Measurements from ENCODE around the gene KRTAP4-8.
"Not testable (repeated sequence)": the region's sequence is repeated elsewhere in the genome, so short reads cannot be mapped to it uniquely, and the experiment has no call there.

Gene KRTAP4-8

GRCh38 chr17:41107941-41108450 lies 10.1 kb upstream of the KRTAP4-8 start:
- DNase-seq: no peak

DNA sequence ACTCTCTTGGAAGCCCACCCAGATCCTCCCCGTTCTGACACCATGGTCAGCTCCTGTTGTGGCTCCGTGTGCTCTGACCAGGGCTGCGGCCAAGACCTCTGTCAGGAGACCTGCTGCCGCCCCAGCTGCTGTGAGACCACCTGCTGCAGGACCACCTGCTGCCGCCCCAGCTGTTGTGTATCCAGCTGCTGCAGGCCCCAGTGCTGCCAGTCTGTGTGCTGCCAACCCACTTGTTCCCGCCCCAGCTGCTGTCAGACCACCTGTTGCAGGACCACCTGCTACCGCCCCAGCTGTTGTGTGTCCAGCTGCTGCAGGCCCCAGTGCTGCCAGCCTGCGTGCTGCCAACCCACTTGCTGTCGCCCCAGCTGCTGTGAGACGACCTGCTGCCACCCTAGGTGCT lies 7.4 kb upstream of the KRTAP4-8 start, which contains the start of gene KRTAP4-9:
Gene KRTAP4-9, plus strand, starts transcription at position 43 of the 400 bp plus-strand sequence. Its CDS starts 0 bp downstream, at position 43.
- not testable (repeated sequence) for DNase-seq

- not testable (repeated sequence) for DNase-seq
These were observed 6.6 kb upstream of the KRTAP4-8 start for GRCh38 chr17:41104386-41105038.

DNA sequence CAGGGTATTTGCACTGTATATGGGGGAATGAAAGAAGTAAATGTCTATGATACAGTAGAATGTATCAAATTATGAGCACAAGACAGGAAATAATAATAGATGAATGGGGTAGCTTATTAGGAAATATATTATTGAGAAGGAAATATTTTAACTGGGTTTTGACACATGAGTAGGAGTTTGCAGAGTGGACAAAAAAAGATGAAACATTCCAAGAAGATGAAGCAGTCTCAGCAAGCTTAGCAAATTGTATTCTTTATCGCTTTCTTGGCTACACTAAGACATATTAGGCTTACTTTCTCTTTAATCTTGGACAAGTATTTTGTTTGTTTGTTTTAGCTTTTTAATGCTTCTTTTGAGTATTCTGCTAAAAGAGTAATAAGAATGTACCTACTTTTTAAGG lies 6.0 kb upstream of the KRTAP4-8 start:
- no peak for DNase-seq

DNA sequence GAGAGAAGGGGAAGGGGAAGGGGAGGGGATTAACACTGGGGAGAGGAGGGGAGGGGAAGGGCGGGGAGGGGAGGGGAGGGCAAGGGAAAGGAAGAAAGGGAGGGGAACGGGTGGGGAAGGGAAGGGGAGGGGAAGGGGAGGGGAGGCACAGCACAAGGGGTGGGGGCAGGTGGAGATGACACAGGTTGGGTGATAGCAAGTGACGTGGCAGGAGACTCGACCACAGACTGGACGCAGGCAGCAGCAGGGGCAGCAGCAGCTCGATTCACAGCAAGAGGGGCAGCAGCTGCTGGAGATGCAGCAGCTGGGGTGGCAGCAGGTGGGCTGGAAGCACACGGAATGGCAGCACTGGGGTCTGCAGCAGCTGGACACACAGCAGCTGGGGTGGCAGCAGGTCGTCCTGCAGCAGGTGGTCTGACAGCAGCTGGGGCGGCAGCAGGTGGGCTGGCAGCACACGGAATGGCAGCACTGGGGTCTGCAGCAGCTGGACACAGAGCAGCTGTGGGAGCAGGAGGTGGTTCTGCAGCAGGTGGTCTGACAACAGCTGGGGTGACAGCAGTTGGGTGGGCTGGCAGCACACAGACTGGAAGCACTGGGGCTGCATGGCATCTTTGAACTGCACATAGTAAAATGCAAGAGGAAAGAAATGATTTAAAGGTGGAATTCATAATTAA lies 3.8 kb upstream of the KRTAP4-8 start, which contains the start of gene KRTAP4-16:
Gene KRTAP4-16, minus strand, starts transcription at position 624 of the 674 bp plus-strand sequence. Its CDS starts 0 bp downstream, at position 624.
- no peak for DNase-seq

GRCh38 chr17:41099682-41100480 lies 1.9 kb upstream of the KRTAP4-8 start:
- not testable (repeated sequence) for DNase-seq

- no peak for DNase-seq
These were observed 539 bp upstream of the KRTAP4-8 start for GRCh38 chr17:41098481-41098880.

- DNase-seq: no peak
These were observed 1.9 kb downstream of the KRTAP4-8 start for GRCh38 chr17:41096055-41096454.

DNA sequence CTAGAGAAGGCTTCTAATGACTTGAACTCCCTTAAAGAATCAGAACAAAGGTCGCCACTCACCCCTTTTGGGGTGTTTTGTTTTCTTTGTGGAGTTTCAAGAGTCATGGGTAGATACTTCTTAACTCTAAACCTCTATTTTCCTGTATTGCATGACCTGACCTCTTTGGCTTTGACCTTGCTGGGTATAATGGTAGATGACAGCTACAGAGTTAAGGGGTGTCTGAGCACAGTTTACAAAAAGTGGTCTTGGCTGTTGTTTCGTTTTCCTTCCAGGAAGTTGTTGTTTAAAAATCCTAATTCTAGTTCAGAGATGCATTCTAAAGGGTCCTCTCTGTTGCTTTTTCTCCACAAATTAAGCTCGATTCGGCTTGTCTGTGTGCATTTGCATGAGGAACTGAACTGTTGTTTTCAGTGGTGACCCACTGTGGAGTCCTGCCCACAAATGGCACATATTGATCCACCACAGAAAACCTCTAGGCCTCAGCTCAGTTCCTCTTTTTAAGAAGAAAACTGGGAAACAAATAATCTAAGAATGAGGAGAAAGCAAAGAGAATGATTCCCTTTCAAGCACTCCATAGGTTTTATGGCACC lies 9.1 kb downstream of the KRTAP4-8 start:
- not testable (repeated sequence) for DNase-seq

DNA sequence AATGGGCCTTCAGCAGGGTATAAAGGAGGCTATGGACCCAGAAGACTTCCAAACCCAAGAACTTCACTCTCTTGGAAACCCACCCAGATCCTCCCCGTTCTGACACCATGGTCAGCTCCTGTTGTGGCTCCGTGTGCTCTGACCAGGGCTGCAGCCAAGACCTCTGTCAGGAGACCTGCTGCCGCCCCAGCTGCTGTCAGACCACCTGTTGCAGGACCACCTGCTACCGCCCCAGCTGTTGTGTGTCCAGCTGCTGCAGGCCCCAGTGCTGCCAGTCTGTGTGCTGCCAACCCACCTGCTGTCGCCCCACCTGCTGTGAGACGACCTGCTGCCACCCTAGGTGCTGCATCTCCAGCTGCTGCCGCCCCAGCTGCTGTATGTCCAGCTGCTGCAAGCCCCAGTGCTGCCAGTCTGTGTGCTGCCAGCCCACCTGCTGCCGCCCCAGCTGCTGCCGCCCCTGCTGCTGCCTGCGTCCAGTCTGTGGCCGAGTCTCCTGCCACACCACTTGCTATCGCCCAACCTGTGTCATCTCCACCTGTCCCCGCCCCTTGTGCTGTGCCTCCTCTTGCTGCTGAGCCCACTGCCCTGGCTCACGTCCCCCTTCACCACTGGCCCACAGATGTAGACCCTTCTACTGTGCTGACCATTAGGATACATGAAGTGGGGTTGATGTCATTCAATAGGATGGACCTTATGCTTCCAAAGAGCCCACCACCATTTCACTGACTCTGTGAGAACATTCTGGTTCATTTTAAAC lies 13.7 kb downstream of the KRTAP4-8 start, which contains the start of gene KRTAP4-7:
Gene KRTAP4-7, plus strand, starts transcription at position 51 of the 757 bp plus-strand sequence. Its CDS starts 57 bp downstream, at position 108.
- DNase-seq: not testable (repeated sequence)

- DNase-seq: not testable (repeated sequence)
These were observed 14.5 kb downstream of the KRTAP4-8 start for GRCh38 chr17:41083427-41083826.

- DNase-seq: no peak
These were observed 15.3 kb downstream of the KRTAP4-8 start for GRCh38 chr17:41082626-41083025.

DNA sequence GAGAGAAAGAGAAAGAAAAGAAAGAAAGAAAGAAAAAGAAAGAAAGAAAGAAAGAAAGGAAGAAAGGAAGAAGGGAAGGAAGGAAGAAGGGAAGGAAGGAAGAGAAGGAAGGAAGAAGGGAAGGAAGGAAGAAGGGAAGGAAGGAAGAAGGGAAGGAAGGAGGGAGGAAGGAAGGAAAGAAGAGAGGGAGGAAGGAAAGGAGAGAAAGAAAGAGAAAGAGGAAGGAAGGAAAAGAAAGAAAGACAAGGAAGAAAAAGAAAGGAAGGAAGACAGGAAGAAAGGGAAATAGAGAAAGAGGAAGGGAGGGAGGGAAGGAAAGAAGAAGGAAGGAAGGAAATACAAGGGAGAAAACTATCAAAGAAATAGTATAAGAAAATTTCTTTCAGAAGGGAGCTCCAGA lies 21.2 kb downstream of the KRTAP4-8 start:
- no peak for DNase-seq

GRCh38 chr17:41073676-41074075 lies 24.3 kb downstream of the KRTAP4-8 start:
- DNase-seq: no peak

DNA sequence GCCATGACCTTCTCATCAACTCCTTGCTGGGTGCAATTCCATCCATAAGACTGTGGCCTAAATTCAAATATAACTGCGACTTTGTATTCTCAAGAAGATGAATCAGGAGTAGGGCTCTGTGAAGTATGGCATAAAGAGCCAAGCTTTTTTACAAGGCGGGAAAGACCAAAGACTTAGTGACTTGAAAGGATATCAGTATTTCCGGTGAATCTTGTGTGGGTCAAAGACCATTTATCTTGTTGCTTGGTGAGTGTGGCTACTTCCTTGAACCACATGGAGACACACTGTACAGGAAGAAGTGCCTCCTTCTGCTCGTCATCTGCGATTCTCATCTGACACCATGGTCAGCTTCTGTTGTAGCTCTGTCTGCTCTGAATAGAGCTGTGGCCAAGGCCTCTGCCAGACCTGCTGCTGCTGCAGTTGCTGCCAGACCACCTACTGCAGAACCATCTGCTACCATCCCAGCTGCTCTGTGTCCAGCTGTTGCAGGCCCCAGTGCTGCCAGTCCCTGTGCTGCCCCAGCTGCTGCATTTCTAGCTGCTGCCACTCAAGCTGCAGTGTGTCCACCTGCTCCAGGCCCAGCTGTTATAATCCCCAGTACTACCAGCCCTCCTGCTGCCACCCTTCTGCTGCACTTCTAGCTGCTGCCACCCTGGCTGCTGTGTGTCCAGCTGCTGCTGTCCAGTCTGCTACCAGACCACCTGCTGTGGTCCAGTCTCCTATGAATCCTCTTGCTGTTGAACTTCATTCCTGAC lies 26.2 kb downstream of the KRTAP4-8 start:
- DNase-seq: no peak

DNA sequence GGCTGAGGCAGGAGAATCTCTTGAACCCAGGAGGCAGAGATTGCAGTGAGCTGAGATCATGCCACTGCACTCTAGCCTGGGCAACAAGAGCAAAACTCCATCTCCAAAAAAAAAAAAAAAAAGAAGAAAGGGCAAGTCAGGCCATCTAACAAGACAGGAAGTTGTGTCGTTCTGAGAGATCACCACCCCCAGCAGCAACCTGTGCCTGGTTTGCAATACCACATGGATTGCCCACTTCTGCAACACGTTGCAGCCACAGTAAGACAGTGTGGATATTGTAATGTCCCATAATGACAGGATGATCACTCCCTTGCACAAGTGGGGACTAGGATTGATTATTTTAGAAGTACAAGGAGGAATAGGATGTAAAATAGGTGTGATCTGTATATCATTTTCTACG lies 28.9 kb downstream of the KRTAP4-8 start:
- DNase-seq: no peak

GRCh38 chr17:41067281-41067680 lies 30.7 kb downstream of the KRTAP4-8 start:
- no peak for DNase-seq

DNA sequence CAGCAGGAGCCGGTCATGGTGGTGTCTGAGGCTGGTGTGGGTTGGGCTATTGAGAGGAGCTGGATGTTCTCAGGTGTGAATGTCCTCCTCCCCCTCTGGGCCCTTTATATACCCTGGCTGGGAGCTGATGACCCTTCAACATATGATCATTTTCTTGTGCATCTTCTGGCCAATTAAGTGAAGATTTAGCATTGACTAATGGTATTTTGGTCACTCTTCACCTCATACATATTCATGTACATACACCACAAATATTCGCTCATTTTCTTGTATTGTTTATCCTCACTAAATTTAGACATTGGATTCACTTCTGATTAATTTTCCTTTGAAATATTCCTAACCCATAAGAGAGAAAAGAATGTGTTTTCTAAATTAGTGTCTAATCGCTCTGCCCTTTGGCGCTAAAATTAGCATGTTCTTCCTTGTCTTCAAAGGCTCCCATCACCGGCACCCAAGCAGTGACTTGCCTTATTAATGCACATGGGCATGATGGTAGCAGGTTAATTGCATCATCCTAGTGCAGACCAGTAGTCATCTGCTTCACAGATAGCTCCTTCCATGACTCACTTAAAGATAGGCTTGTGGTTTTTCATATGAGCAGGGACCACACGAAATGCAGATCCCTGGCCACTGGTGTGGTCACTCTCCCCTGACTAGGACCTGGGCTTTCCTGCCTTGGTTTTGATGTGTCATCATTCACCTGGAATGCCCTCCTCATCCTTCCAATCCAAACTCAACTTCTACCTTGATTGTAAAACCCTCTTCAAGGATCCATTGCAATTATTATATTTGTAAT lies 31.9 kb downstream of the KRTAP4-8 start, which contains the start of gene KRTAP2-4:
Gene KRTAP2-4, minus strand, starts transcription at position 51 of the 796 bp plus-strand sequence. Its CDS starts 34 bp downstream, at position 17.
- DNase-seq: no peak

GRCh38 chr17:41065016-41065689 lies 32.8 kb downstream of the KRTAP4-8 start:
- not testable (repeated sequence) for DNase-seq

All from NCI-H510A (cell line).